ENCODE measurements around the gene CAMK2A.

DNA sequence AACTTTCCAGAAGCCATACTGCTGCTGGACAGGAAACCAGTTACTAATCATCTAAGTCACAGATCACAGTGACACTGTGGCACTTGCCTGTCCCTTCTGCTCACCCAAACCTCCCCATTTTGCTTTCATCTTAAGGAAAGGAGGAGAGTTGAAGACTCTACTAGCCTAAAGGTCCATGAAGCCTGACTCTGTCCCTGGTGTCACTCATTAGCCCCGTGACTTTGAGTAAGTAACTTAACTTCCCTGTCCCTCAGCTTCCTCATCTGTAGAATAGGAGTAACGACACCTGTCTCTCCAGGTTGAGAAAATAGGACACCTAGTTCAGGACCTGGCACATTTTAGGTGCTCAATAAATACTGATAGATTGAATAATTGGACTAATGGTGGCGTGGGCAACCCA lies 100.2 kb downstream of the CAMK2A start:
- TF ChIP-seq, protein P1, sequence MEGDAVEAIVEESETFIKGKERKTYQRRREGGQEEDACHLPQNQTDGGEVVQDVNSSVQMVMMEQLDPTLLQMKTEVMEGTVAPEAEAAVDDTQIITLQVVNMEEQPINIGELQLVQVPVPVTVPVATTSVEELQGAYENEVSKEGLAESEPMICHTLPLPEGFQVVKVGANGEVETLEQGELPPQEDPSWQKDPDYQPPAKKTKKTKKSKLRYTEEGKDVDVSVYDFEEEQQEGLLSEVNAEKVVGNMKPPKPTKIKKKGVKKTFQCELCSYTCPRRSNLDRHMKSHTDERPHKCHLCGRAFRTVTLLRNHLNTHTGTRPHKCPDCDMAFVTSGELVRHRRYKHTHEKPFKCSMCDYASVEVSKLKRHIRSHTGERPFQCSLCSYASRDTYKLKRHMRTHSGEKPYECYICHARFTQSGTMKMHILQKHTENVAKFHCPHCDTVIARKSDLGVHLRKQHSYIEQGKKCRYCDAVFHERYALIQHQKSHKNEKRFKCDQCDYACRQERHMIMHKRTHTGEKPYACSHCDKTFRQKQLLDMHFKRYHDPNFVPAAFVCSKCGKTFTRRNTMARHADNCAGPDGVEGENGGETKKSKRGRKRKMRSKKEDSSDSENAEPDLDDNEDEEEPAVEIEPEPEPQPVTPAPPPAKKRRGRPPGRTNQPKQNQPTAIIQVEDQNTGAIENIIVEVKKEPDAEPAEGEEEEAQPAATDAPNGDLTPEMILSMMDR (conservative IDR thresholded peaks at IDR 0.05 in 1 of 2, IDR thresholded peaks at IDR 0.05 in 1 of 2; ENCODE audit: low read depth in 1 of 2, low read length in 2 of 2) = no peak
- no peak for TF ChIP-seq EZH2 (IDR thresholded peaks at IDR 0.05; ENCODE audit: low read length, missing control alignments)

All from fibroblast of lung (primary cell).